Measurements from ENCODE around the gene RAD21L1. TPM values are rescaled to one million over a fixed set of nuclear protein-coding genes. Genes with fewer than 3 reads are reported as not detected.

The RAD21L1 gene
- total RNA-seq, 1 donor from 2014 or later, result not detected

GRCh38 chr20:1185790-1186334 is 40.0 kb upstream of the RAD21L1 start:
- Histone ChIP-seq H3K36me3 (no peaks in the 10 kb centered on the region), H3K4me1 (peaks cover 18% of the 10 kb centered on the region), H3K4me3 (peak overlapping the region; percentile 62), H3K27me3 (ENCODE audit: low read depth) (peaks cover 16% of the 10 kb centered on the region), H3K9me3 (no peaks in the 10 kb centered on the region), H3K27ac (peak overlapping the region; percentile 67)
- TF ChIP-seq CTCF (IDR thresholded peaks at IDR 0.05), result peak; percentile 53
- intact Hi-C loops (cut with DNase I), result no loop called here
- ATAC-seq (peak; percentile 62 to 73), DNase-seq (peak; percentile 67)

GRCh38 chr20:1186367-1186991 is 39.4 kb upstream of the RAD21L1 start:
- Histone ChIP-seq H3K4me1 (peaks cover 18% of the 10 kb centered on the region), H3K4me3 (peak overlapping the region; percentile 62), H3K27ac (peak overlapping the region; percentile 39), H3K36me3 (no peaks in the 10 kb centered on the region), H3K27me3 (ENCODE audit: low read depth) (peaks cover 16% of the 10 kb centered on the region), H3K9me3 (no peaks in the 10 kb centered on the region)
- intact Hi-C loops (cut with DNase I), result no loop called here
- ATAC-seq (no peak), DNase-seq (no peak)
- TF ChIP-seq CTCF (IDR thresholded peaks at IDR 0.05), result no peak

GRCh38 chr20:1187605-1188171 is 38.2 kb upstream of the RAD21L1 start:
- Histone ChIP-seq H3K4me3 (no peak overlapping the region), H3K36me3 (no peaks in the 10 kb centered on the region), H3K9me3 (no peaks in the 10 kb centered on the region), H3K27me3 (ENCODE audit: low read depth) (peaks cover 16% of the 10 kb centered on the region), H3K27ac (peak overlapping the region; percentile 39), H3K4me1 (peaks cover 18% of the 10 kb centered on the region)
- no peak for TF ChIP-seq CTCF (IDR thresholded peaks at IDR 0.05)
- intact Hi-C loops (cut with DNase I), result no loop called here
- no peak for DNase-seq
- peak in 1 of 2 donors; percentile 19 for ATAC-seq

DNA sequence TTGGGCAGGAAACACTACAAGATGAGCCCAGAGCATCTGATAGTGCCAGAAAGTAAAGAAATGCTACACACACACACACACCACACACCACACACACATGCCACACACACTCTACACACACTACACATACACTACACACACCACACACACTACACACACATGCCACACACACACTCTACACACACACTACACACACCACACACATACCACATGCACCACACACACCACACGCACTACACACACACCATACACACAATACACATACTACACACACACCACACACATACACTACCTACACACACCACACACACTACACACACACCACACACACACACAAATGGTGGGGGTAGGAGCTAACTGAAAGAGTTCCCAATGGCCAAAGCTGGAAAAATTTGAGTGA is 37.5 kb upstream of the RAD21L1 start:
- peaks cover 18% of the 10 kb centered on the region for H3K4me1 ChIP-seq
- no peaks in the 10 kb centered on the region for H3K9me3 ChIP-seq
- no peak overlapping the region for H3K27ac ChIP-seq
- no peak for ATAC-seq
- intact Hi-C loops (cut with DNase I), result no loop called here
- H3K36me3 ChIP-seq, result no peaks in the 10 kb centered on the region
- peaks cover 16% of the 10 kb centered on the region for H3K27me3 ChIP-seq (ENCODE audit: low read depth)
- no peak overlapping the region for H3K4me3 ChIP-seq
- DNase-seq, result no peak
- TF ChIP-seq CTCF (IDR thresholded peaks at IDR 0.05), result no peak

- TF ChIP-seq CTCF (IDR thresholded peaks at IDR 0.05), result no peak
- no peaks in the 10 kb centered on the region for H3K9me3 ChIP-seq
- intact Hi-C loops (cut with DNase I), result no loop called here
- no peak overlapping the region for H3K27ac ChIP-seq
- DNase-seq (no peak), ATAC-seq (no peak)
- no peak overlapping the region for H3K4me3 ChIP-seq
- H3K4me1 ChIP-seq, result peaks cover 15% of the 10 kb centered on the region
- H3K27me3 ChIP-seq (ENCODE audit: low read depth), result peaks cover 10% of the 10 kb centered on the region
- H3K36me3 ChIP-seq, result no peaks in the 10 kb centered on the region
Observed at GRCh38 chr20:1189827-1190226, 36.0 kb upstream of the RAD21L1 start.

All from lower lobe of right lung (tissue), 2 donors.